Daoy (cell line): ENCODE measurements around the gene MKI67. TPM values are rescaled to one million over a fixed set of nuclear protein-coding genes. Genes with fewer than 3 reads are reported as not detected.
"Not testable (repeated sequence)": the region's sequence is repeated elsewhere in the genome, so short reads cannot be mapped to it uniquely, and the experiment has no call there.

Source experiments
- DNase-seq: peaks from one replicate; pipeline ENCODE4 v3.0.0-alpha.2; 2015; ENCODE audit warnings: low read depth
- total RNA-seq: library from RNA; depleted of rRNA; stranded (reverse); fragments of >200 nt; shearing (Covaris generic); gene quantifications from 2 replicates; pipeline ENCODE4 v1.2.3, GENCODE V29; 2014

Gene MKI67
- total RNA-seq, 1 experiment from 2014 or later = 32.2 TPM

DNA sequence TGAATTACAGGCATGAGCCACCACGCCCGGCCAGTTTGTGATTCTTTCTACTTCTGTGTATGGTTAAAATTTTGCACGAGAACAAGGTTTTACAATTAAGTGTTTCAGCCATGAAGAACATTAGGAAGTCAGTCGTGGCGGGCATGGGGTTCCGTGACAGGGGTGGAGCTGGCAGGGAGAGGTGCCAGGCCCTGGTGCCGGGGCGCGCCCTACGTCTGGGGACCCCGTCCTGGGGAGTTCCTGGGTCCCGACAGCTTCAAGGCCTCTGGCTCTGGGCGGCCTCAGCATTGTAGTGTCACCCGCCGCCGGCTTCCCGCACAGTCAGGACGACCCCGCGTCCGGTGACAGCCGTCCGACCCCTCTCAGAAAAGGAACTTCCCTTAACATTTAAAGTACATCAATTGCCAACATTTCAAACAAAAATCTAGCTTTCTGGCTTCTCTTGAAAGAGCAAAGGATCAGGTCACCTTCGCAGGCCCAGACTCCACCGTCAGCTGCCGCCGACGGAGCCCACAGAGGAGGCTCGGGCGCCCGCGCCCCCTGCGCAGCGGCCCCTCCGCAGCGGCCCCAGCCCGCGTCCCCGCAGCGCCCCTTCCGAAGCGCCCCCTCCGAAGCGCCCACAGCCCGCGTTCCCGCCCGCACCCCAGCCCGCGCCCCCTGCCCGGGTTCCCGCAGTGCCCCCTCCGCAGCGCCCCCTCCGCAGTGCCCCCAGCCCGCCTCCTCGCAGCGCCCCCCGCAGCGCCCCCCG, 23.2 kb upstream of the MKI67 start:
- DNase-seq = no peak

DNA sequence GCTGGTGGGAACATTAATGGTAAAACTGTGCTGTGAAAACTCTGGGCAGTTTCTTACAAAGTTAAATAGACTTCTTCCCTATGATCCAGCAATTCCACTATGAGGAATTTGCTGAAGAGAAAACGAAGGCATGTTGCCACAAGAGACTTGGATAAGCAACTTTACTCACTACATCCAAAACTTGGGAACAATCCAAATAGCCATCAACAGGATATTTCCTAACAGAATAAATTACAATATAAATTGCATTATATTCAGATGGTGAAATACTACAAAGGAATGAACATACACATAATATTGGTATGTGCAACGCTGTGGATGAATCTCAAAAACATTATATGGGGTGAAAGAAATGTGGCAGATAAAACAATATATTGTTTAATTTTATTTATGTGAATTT, 21.4 kb upstream of the MKI67 start:
- DNase-seq = no peak

DNA sequence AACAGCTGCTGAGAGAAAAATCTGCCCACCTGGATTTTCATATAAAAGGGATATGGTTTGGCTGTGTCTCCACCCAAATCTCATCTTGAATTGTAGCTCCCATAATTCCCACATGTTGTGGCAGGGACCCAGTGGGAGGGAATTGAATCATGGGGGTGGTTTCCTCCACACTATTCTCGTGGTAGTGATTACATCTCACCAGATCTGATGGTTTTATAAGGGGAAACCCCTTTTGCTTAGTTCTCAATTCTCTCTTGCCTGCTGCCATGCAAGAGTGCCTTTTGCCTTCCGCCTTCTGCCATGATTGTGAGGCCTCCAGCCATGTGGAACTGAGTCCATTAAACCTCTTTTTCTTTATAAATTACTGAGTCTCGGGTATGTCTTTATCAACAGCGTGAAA, 20.8 kb upstream of the MKI67 start:
- DNase-seq = no peak

DNA sequence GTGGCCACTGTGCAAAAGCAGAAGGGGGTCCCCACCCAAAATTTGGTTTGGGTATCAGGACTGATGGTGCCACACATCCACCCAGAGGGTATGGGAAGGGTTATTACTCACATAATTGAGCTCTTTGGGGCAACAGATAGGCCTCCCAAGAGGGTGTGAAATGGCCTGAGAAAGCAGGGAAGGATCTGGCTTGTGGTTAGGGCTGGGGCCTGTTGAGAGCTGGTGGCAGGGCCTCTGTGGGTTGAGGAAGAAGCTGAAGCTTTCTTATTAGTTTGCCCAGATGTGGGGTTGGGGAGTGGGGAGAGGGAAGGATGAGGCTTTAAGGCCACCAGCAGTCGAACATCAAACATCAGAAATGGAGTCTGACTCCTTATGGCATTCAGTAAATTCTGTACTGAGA, 18.3 kb upstream of the MKI67 start:
- DNase-seq = no peak

DNA sequence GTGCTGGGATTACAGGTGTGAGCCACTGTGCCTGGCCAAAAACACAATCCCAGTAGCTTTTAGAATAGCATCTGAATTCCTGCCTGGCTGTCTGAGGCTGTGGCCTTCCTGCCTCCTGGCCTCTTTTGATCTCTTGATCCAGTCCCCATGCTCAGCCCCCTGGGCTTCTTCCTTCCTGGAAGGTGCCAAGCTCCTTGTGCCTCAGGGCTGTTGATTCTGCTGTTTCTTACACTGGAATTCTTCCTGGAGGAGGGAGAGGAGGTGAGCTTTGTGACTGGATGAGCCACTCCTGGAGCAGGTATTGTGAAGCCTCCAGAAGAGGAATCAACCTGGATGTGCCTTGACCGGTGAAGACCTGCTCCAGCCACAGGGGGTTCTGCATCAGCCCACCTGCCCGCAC, 17.3 kb upstream of the MKI67 start:
- DNase-seq = no peak

DNA sequence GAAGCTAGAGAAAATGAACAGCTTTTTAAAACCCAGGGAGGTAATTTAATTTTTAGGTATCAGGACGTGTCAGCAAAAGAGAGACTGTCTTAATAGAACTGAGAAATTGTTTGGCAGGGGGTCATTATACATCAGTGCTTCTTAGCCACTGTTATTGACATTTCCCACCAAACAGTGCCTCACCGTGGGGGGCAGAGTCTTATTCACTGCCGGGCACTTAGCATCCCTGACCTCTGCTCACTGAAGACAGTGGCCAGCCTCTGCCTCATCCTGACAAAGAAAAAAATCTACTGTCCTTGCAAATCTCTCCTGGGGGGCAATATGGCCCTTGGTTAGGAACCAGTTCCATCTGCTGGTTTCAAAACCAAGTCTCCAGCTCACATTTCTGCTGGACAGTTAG, 14.2 kb upstream of the MKI67 start:
- no peak for DNase-seq

DNA sequence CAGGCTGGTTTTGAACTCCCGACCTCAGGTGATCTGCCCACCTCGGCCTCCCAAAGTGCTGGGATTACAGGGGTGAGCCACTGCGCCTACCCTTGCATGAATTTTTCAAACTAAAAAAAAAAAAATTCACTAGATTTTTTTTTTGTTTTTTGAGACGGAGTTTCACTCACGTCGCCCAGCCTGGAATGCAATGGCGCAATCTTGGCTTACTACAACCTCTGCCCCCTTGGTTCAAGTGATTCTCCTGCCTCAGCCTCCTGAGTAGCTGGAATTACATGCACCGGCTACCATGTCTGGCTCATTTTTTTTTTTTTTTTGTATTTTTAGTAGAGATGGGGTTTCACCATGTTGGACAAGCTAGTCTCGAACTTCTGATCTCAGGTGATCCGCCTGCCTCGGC, 12.2 kb upstream of the MKI67 start:
- not testable (repeated sequence) for DNase-seq

DNA sequence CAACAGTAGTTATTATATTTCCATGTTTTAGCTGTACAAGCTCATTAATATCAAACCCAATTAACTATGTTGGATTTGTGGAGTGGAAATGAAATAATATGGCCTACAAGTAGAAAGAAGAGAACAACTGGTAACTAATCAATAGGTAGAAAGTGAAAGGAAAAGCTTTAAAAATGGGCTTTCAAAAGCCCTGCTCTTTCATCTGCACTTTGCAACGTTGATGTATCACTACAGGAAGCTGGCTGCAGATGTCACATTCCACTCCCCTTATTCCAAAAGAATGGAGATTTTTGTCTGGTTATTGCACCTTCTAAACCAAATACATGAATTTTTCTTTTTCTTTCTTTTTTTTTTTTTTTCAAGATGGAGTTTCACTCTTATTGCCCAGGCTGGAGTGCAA, 11.7 kb upstream of the MKI67 start:
- no peak for DNase-seq

DNA sequence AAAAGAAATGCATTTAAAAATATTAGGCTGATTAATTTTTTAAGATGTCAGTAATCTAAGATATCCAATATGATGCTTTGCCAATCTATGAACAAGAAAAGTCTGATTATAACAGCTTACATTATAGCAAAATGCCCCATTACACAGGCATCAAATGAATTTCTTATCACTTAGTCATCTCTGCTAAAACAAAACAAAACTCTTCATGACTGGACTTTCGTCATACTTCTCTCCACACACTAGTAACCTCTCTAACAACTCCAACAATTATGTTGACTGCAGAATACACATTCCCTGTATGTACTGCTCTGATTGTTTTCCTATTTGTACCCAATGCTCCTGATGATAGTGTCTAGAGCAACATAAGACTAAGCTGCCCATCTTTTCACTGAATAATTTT, 3.8 kb upstream of the MKI67 start:
- no peak for DNase-seq

DNA sequence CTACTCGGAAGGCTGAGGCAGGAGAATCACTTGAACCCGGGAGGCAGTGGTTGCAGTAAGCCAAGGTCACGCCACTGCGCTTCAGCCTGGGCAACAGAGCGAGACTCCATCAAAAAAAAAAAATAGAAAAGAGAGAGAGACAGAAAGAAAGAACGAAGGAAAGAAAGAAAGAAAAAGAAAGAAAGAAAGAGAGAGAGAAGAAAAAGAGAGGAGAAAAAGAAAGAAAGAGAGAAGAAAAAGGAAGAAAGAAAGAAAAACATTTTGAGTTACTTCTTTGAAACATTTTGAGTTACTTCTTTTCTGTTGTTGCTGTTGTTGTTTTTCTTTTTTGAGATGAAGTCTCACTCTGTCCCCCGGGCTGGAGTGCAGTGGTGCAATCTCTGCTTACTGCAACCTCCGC, 2.4 kb upstream of the MKI67 start:
- DNase-seq = no peak

DNA sequence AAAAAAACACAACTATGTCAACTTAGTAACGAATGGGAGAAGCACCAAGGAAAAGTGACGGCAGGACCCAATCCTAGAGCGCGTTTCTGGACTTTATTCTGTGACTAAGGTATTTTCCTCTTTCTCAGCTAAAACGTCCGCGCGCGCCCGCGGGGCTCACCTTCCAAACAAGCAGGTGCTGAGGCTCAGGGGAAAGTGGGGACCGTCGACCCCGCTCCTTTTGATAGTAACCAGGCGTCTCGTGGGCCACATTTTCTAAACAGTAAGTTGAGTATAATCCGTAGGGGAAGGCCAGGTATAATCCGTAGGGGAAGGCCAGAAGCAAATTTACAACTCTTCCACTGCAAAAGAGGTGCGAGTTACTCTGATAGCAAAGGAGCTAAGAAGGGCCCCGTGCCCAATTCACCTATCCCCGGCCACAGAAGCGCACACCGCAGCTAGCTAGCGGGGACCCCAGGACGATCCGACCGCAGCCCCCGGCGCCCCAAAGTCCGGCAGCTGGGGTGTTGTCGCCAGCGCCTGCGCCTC, 743 bp downstream of the MKI67 start:
- DNase-seq = no peak

DNA sequence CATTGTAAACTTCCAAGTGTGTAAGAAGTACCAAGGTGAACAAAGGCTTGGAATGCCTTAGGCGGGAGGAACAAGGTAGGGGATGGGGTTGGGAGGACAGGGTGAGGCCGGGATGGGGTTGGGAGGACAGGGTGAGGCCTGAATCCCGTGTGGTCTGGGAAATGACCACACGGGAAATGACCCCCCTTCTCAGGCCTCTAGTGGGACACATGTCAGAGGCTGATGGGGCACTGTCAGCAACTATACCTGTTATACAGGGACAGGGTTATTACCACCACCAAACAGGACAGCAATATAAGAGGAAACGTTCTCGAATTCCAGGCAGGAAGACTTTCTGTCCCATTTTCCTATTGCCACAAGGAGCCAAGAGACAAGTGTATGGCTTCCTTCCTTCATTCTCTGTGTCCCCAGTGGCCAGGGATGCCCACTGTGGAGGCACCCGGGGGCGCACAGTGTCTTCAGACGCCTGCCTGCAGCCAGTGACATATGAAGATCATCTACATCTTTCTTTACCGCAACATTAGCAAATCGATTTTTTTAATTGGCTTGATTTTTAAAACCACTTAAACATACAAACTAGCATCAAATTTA, 1.3 kb downstream of the MKI67 start:
- DNase-seq = no peak

DNA sequence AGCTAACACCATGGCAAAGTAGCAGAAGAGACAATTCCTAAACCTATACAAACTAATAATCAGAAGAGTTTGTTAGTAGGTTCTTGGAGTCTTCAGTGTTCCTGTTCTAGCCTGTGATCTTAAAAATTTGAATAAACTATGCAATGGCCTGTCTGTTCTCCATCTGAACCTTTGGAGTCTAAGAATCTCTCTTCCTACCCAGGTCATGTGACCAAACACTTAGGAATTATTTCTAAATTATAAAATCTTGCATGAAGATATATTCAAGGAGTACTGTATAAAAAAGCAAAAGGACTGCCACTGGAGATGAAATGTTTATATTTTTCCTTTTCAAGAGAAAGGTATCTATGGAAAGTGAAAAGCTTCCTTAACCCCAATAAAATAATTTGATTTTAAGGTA, 2.4 kb downstream of the MKI67 start:
- DNase-seq = no peak

DNA sequence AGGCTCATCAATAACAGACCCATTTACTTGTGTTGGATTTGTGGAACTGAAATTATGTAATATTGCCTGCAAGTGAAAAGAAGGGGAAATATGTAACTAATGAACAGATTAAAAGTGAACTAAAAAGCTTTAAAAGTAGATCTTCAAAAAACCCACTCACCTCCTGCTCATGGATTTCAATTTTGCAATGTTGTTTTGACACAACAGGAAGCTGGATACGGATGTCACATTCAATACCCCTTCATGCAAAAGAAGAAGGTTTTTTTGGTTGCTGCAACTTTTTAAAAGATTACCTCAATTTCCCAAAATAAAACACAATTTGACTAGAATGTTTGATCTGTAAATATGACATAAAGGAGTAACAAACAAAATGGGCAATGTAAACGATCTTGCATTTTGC, 3.3 kb downstream of the MKI67 start:
- no peak for DNase-seq

DNA sequence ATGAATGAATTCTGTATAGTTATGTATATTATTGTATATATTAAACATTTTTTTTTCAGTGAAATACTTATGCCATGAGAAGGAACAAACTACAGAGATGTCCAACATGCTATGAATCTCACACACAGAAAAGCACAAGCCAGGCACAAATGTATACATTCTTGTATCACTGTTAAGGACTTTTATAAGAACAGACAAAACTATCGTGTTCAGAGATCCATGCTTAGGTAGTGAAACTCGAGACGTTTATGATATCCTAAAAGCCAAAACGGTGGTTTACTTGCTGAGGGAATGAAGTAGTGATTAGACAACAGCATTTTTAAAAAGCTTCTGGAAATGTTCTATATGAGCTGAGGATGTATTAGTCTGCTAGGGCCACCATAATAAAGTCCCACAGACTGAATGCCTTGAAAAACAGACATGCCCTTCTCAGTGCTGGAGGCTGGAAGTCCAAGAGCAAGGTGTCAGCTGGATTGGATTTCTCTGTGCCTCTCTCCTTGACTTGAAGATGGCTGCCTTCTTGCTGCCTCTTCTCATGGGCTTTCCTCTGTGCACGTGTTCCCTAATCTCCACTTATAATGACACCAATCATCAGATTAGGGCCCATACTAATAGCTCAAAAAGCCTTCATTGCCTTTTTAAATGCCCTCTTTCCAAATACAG, 4.3 kb downstream of the MKI67 start:
- DNase-seq = no peak

DNA sequence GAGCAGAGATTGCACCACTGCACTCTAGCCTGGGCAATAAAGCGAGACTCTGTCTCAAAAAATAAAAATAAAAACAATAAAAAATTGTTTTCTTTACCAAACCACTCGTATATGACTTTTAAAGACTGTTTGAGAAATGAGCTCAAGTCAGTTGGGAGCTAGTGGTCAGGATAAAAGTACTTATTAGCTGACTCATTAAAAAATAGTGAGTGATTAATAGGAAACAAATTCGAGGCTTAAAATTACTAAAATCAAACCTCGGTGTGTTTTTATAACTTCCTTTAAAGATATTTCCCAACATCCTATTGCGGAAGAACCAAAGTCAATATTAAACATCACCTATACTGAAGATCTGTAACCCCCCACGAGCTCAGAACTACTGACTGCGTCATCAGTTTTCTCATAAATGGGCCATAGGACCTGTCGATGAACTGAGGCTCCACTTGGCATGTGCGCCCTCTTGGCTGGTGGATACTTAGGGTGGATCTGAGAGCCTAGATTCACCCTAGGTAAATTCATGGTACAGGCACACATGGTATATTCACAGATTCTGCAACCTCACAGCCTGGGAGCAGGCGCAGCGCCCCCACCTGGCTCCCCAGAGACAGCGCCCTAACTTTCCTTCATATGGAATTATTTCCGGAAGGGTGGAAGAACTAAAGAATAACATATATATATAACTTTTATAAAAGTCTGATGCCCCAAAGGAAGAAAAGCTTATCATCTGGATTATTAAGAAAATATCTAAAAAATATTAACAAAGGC, 9.2 kb downstream of the MKI67 start:
- no peak for DNase-seq

DNA sequence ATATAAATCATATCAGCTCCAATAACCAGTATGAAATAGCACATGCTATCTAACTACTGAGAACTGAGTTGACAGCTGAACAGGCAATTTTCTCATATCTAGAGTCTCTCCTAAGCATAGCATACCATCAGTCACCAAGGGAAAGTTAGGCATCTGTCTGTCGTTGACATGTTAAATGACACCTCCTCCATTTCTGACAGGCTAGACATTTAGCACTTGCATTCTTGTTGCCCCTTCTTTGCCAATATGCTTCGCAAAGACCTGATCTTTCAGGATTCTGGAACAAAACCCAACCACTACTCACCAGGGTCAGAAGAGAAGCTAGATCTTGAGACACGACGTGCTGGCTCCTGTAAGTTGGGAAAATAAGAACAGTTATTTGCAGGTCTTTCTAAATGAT, 10.0 kb downstream of the MKI67 start:
- no peak for DNase-seq

DNA sequence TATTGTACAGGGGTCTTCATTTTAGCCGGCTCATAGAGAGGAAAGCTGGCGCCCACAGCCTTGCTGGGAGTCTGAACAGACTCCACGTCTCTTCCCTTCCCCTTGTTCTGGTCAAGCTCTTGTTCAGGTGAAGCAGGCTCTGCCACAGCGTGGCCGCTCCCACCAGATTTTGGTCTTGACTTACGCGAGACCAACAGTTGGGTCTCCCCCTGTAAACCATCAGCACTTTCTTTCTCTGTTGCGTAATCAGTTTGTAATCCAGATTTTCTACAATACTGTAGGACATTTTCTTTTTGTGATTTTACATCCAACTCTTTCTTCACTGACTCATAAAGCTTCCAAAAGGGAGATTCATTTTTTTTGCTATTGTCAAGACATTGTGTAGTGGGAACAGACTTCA, 10.9 kb downstream of the MKI67 start:
- no peak for DNase-seq

DNA sequence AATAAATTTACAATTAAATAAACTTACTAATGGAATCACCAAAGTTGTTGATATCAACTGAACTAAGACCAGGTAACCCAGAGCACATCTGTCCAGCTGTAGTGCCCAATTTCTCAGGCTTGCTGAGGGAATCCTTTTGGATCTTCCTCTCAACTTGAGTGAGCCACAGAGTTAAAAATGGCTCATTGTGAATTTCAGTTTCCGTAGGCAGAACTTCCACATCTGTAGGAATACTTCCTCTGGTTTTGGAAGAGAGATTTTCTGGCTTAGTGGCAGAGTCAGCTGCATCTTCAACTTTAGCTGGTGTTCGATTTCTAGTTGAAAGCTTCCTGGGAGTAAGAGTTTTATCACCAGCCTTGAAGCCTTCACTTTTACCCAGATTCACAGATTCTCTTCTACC, 11.3 kb downstream of the MKI67 start:
- DNase-seq = no peak

DNA sequence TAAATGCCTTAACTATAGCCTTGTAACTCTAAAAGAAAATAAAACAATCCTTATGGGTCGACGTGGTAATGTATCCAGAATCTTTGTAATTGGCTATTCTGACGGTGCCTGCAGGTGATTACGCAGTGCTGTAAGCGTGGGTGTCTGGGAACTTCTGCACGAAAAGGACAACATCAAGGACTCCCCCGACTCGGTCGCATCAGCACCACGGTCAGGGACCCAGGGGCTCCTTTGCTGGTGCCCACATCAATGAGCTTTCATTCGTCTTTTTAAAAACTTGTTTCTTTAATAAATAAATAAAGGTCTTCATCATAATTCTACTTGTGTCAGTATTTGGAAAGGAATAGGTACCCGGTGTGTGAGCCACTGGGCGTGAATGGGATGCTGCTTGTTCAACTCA, 13.2 kb downstream of the MKI67 start:
- no peak for DNase-seq

DNA sequence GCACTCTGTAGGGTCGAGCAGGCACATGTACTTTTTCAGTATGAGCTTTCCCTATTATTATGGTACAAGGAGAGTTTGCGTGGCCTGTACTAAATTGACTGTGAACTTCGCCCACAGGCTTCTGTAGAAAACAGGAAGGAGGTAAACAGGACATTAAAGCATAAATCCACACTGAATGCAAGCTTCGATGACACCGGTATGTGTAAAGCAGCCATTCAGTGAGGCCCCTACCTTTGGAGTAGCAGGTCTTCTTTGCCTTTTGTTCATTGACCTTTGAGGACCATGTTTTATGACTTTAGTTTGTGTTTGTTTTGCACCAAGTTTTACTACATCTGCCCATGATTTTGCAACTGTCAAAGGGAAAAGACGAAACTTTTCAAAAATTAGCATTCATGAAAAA, 14.5 kb downstream of the MKI67 start:
- DNase-seq = no peak

DNA sequence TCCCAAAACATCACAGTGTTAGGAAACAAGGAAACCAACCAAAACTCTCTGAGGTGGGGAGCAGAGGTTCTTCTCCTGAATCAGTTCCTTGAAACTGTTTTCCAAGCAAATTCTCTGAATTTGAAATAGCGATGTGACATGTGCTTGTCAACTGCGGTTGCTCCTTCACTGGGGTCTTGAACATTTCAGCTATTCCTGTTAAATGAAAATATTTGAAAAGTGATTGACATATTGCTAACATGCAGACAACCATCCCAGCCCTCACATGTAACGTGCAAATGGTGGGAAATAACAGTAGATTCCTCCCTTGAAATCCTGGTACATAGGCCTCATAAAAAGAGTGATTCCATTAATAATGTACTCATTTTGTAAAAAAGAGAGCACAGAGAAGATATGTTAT, 15.9 kb downstream of the MKI67 start:
- DNase-seq = no peak
